K562 (cell line): ENCODE data around the gene TVP23A. TPM values are rescaled to one million over a fixed set of nuclear protein-coding genes. Genes with fewer than 3 reads are reported as not detected.
A peak's percentile ranks its signal among the peaks of the same experiment; 100 is the strongest.
"Not testable (repeated sequence)": the region's sequence is repeated elsewhere in the genome, so short reads cannot be mapped to it uniquely, and the experiment has no call there.

ENCODE experiments used
- ATAC-seq: fragments of 200-7000 bp; cut with Tn5 transposase; 3 replicates; pipeline ENCODE4 v1.9.1; 2020; ENCODE audit warnings: moderate library complexity
- BruUV-seq: library from RNA; stranded (reverse); fragments of 400-500 nt; replicated peaks from 2 replicates; lab custom pipeline; 2021; lab: Mats Ljungman, UMichigan
- CTCF ChIA-PET: fragments of 300-600 bp; formaldehyde crosslinking; extraction: SDS; loops from one replicate; lab custom pipeline; 2021; ENCODE audit warnings: low intra/inter-chr PET ratio; lab: Yijun Ruan, JAX
- POLR2A ChIA-PET: fragments of 300-600, 350-650 bp; sonication (Branson Sonifier 250); formaldehyde crosslinking; extraction: SDS; loops from one replicate; lab custom pipeline; 2021; ENCODE audit warnings: antibody characterized with exemption, inconsistent platforms; lab: Yijun Ruan, JAX
- DNase-seq, 4 experiments: peaks; one replicate each; pipeline versions ENCODE4 v3.0.0 to v3.0.0-alpha.2; 2011 to 2018; ENCODE audit warnings: low spot score in 3 of 4, mixed read lengths in 3 of 4; ENCODE audit errors: extremely low read depth in 1 of 4
- FAIRE-seq: peaks from 2 replicates; lab custom pipeline; 2011; peaks lifted over from hg19 to GRCh38; lab: Jason Lieb, UNC
- H2AFZ ChIP-seq: 2 replicates; pipeline ENCODE4 v1.6.0; 2011; ENCODE audit warnings: low read depth, low read length, control low read depth, inconsistent platforms
- H3K27ac ChIP-seq: fragments of 200-600 bp; 3 replicates; pipeline ENCODE4 v1.8.0; 2011; ENCODE audit warnings: low read depth, mild to moderate bottlenecking, control low read depth, inconsistent platforms, low read length, moderate library complexity, mixed read lengths; ENCODE audit errors: extremely low read depth
- H3K27me3 ChIP-seq, 2 experiments: fragments of 300-600 bp in 1 of 2; 2 replicates in 1 of 2; 3 replicates in 1 of 2; pipeline versions ENCODE4 v1.6.0 to v1.8.0; 2011; ENCODE audit warnings: inconsistent platforms in 2 of 2, low read length in 2 of 2, mild to moderate bottlenecking in 1 of 2, mixed read lengths in 1 of 2, moderate library complexity in 1 of 2; ENCODE audit not compliant: control insufficient read depth in 2 of 2, insufficient read depth in 2 of 2
- H3K36me3 ChIP-seq: fragments of 300-600 bp; 3 replicates; pipeline ENCODE4 v1.8.0; 2011; ENCODE audit warnings: mild to moderate bottlenecking, low read length, inconsistent platforms; ENCODE audit not compliant: control insufficient read depth, insufficient read depth
- H3K4me1 ChIP-seq, 2 experiments: fragments of 200-600 bp in 1 of 2; replicated peaks in 1 of 2; 2 replicates in 1 of 2; 3 replicates in 1 of 2; pipeline versions ENCODE4 v1.5.1 to v1.8.0; 2011; ENCODE audit warnings: inconsistent platforms in 2 of 2, low read length in 2 of 2, mild to moderate bottlenecking in 1 of 2, mixed read lengths in 1 of 2, moderate library complexity in 1 of 2; ENCODE audit not compliant: control insufficient read depth in 2 of 2, insufficient read depth in 2 of 2
- H3K4me2 ChIP-seq: 2 replicates; pipeline ENCODE4 v1.6.1; 2011; ENCODE audit warnings: low read length, control low read depth, inconsistent platforms, mixed read lengths; ENCODE audit not compliant: insufficient read depth
- H3K4me3 ChIP-seq: fragments of 200-600 bp; sonication (generic), shearing (Covaris generic); 2 replicates; pipeline ENCODE4 v1.5.1; 2016; ENCODE audit warnings: control low read depth, inconsistent platforms
- H3K79me2 ChIP-seq: fragments of 200-600 bp; 3 replicates; pipeline ENCODE4 v1.8.0; 2011; ENCODE audit warnings: low read length, inconsistent platforms; ENCODE audit not compliant: control insufficient read depth, insufficient read depth
- H3K9ac ChIP-seq, 2 experiments: 2 replicates each; pipeline versions ENCODE4 v1.6.0 to v1.6.1; 2011; ENCODE audit warnings: low read depth in 2 of 2, low read length in 2 of 2, control low read depth in 1 of 2, inconsistent platforms in 1 of 2, mild to moderate bottlenecking in 1 of 2, mixed read lengths in 1 of 2; ENCODE audit not compliant: insufficient read depth in 1 of 2
- H3K9me1 ChIP-seq: one replicate; pipeline ENCODE4 v1.6.0; 2011; ENCODE audit warnings: inconsistent platforms, mild to moderate bottlenecking, low read length, moderate library complexity; ENCODE audit not compliant: control insufficient read depth, insufficient read depth
- H3K9me3 ChIP-seq: replicated peaks from 2 replicates; pipeline ENCODE4 v1.5.1; 2011; ENCODE audit warnings: low read depth, low read length, inconsistent platforms; ENCODE audit not compliant: control insufficient read depth, insufficient read depth
- H4K20me1 ChIP-seq: replicated peaks from 2 replicates; pipeline ENCODE4 v1.6.1; 2011; ENCODE audit warnings: low read length, inconsistent platforms, mixed read lengths; ENCODE audit not compliant: control insufficient read depth, insufficient read depth
- BHLHE40 ChIP-seq: IDR thresholded peaks from 2 replicates; pipeline ENCODE4 v1.6.1; 2011; ENCODE audit warnings: low read length, improper control_type of control experiment
- CBX8 ChIP-seq: fragments of 200-600 bp; sonication (generic); IDR thresholded peaks from 2 replicates; pipeline ENCODE4 v1.6.1; 2012; ENCODE audit warnings: borderline replicate concordance, mixed run types, low read depth, mild to moderate bottlenecking, moderate library complexity, mixed read lengths, low read length, control low read depth, inconsistent platforms; ENCODE audit not compliant: poor library complexity, severe bottlenecking; ENCODE audit errors: extremely low read depth
- CTCF ChIP-seq, 3 experiments: IDR thresholded peaks in 2 of 3; conservative IDR thresholded peaks in 1 of 3; 2 replicates each; pipeline ENCODE4 v1.5.1; 2011 to 2012; ENCODE audit warnings: low read length in 3 of 3, mild to moderate bottlenecking in 3 of 3, control low read depth in 2 of 3, improper control_type of control experiment in 1 of 3, inconsistent platforms in 1 of 3, low read depth in 1 of 3, mixed read lengths in 1 of 3, moderate library complexity in 1 of 3; ENCODE audit not compliant: insufficient read depth in 2 of 3
- ELF2 ChIP-seq: fragments of 250-450 bp; sonication (Bioruptor Pico); IDR thresholded peaks from 2 replicates; pipeline ENCODE4 v1.5.0; 2021; ENCODE audit warnings: mild to moderate bottlenecking
- LEF1 ChIP-seq: fragments of 450-650 bp; IDR thresholded peaks from 2 replicates; pipeline ENCODE4 v1.6.1; 2016; ENCODE audit warnings: mild to moderate bottlenecking
- SRSF3 ChIP-seq: fragments of 200-400 bp; formaldehyde crosslinking; IDR thresholded peaks from 2 replicates; pipeline ENCODE4 v1.6.1; 2016; ENCODE audit warnings: mild to moderate bottlenecking, low read length, moderate library complexity; ENCODE audit not compliant: insufficient read depth
- USF1 ChIP-seq: sonication (generic); formaldehyde crosslinking; IDR thresholded peaks from 2 replicates; pipeline ENCODE4 v1.9.0; 2022; ENCODE audit warnings: mild to moderate bottlenecking, missing genetic modification reagents
- USF2 ChIP-seq: sonication (generic); formaldehyde crosslinking; IDR thresholded peaks from 2 replicates; pipeline ENCODE4 v1.5.0; 2020; ENCODE audit warnings: missing genetic modification reagents
- ZNF740 ChIP-seq, 3 experiments: fragments of 200-800 bp in 1 of 3; sonication (Bioruptor generic) in 1 of 3; sonication (generic) in 1 of 3; formaldehyde crosslinking in 1 of 3; IDR thresholded peaks; 2 replicates each; pipeline versions ENCODE4 v1.6.1 to v1.8.0; 2016 to 2022; ENCODE audit warnings: mild to moderate bottlenecking in 2 of 3, missing compliant biosample characterization in 2 of 3, missing genetic modification characterization in 2 of 3, missing genetic modification reagents in 1 of 3
- WGBS: fragments of 100-300 bp; shearing (Covaris generic); methylation state at CpG from one replicate; pipeline ENCODE4 v1.1.6; 2016; ENCODE audit warnings: low coverage, mixed read lengths; ENCODE audit not compliant: insufficient coverage; ENCODE audit errors: missing lambda C conversion rate; 5-methylcytosine and 5-hydroxymethylcytosine counted together
- in situ Hi-C: fragments of 300-500 bp; cut with MboI; formaldehyde crosslinking; loops from 4 replicates; pipeline ENCODE4 v1.15.0; 2018; ENCODE audit warnings: inconsistent platforms, mixed read lengths
- intact Hi-C: fragments of 100-400 bp; cut with micrococcal nuclease; formaldehyde crosslinking; loops from 2 replicates; pipeline ENCODE4 v1.14.2; 2022
- polyA plus RNA-seq, 8 experiments: library from polyadenylated mRNA; depleted of rRNA in 4 of 8; stranded (reverse) in 5 of 8; unstranded in 3 of 8; fragments of >200 nt; fragmentation: Nextera tagmentation in 2 of 8; fragmentation: Illumina TruSeq in 1 of 8; extraction: Ambion mirVana in 2 of 8; extraction: Trizol in 1 of 8; gene quantifications; 2 replicates each; pipeline versions ENCODE4 v1.2.1 to v1.2.3, GENCODE V29; 2011 to 2014; ENCODE audit warnings: inconsistent platforms in 1 of 8, missing spikeins in 1 of 8
- total RNA-seq, 7 experiments: library from RNA; depleted of rRNA in 6 of 7; stranded (reverse); fragments of >200 nt in 6 of 7; fragmentation: Illumina TruSeq in 2 of 7; extraction: Trizol in 2 of 7; gene quantifications; 2 replicates each; pipeline versions ENCODE4 v1.2.1 to v1.2.3, GENCODE V29; 2011 to 2021; ENCODE audit warnings: low replicate concordance in 1 of 7

TVP23A gene
- total and polyA plus RNA-seq, 9 of the 15 experiments (the other 6 are each of a cell fraction or from before 2014, with no cell fraction given) = 0.04 to 0.77 (median 0.10) TPM; not detected in 3

- H4K20me1 ChIP-seq, FAIRE-seq, H3K9me3 ChIP-seq, CTCF ChIA-PET: not testable (repeated sequence)
- 0 out of 6 replicates have a peak, but pooled peaks of 1 of the 3 experiments have one; percentile 11 for TF ChIP-seq CTCF (IDR thresholded peaks at IDR 0.05 in 2 of 3, conservative IDR thresholded peaks at IDR 0.05 in 1 of 3; ENCODE audit: insufficient read depth in 2 of 3, low read depth in 1 of 3, low read length in 3 of 3)
- TF ChIP-seq, all 486 proteins: peak for 1; not testable (repeated sequence) for 485
- H3K27ac ChIP-seq, H3K4me1 ChIP-seq, H3K36me3 ChIP-seq, H3K4me3 ChIP-seq, H3K4me2 ChIP-seq, H3K9me1 ChIP-seq, POLR2A ChIA-PET, in situ Hi-C loops, intact Hi-C loops, BruUV-seq, H3K9ac ChIP-seq, H3K79me2 ChIP-seq, H2AFZ ChIP-seq, ATAC-seq: not testable (repeated sequence)
- DNase-seq = peak in 1 of 4 experiments; percentile 8
- peaks cover 12 to 15% of the 10 kb centered on the region in 2 experiments; a peak in 4 of 5 replicates for H3K27me3 ChIP-seq
- WGBS = 7% methylated on average over 4 of the region's 4 CpGs
Observed at GRCh38 chr16:10788630-10789029, 30.0 kb downstream of the TVP23A start.

- Histone ChIP-seq H3K4me1 (no peaks in the 10 kb centered on the region), H3K4me2 (no peak overlapping the region), H3K4me3 (no peak overlapping the region), H3K36me3 (no peaks in the 10 kb centered on the region), H3K79me2 (no peaks in the 10 kb centered on the region), H4K20me1 (no peaks in the 10 kb centered on the region), H3K9me3 (no peaks in the 10 kb centered on the region), H3K27ac (no peak overlapping the region), H3K27me3 (peaks cover 11 to 18% of the 10 kb centered on the region in 2 experiments; a peak in 4 of 5 replicates), H2AFZ (peak overlapping the region; percentile 48), H3K9me1 (no peaks in the 10 kb centered on the region), H3K9ac (no peak overlapping the region)
- ChIA-PET CTCF (no interaction called here), POLR2A (interaction anchor here (0.6 to 1.0 kb wide), 2 partner anchors 8 to 62 kb away, joined by 3 read pairs; no protein-coding TSS in a partner anchor)
- WGBS = 0% methylated on average over 4 of the region's 5 CpGs
- DNase-seq (peak in 2 of 4 experiments; percentile 35 to 55), FAIRE-seq (peak; percentile 51), ATAC-seq (peak; percentile 91)
- intact Hi-C loops (no loop called here), in situ Hi-C loops (no loop called here)
- BruUV-seq = no TSS peak
- TF ChIP-seq ELF2 (no peak), USF2 (CRISPR knock-in tag) (peak; percentile 72), LEF1 (no peak), SRSF3 (no peak), BHLHE40 (peak; percentile 48; the same call in 1 of the 2 replicates), ZNF740 (CRISPR knock-in tag; IDR thresholded peaks at IDR 0.05) (peak; percentile 84), ZNF740 (tag; IDR thresholded peaks at IDR 0.05) (peak in 1 of 2 experiments; percentile 66; a peak in 1 of 4 replicates), CBX8 (no peak), USF1 (peak; percentile 80)
Observed at GRCh38 chr16:10787304-10787703, 31.3 kb downstream of the TVP23A start.
